ENCODE measurements around the gene DIS3L2.

DIS3L2 gene

DNA sequence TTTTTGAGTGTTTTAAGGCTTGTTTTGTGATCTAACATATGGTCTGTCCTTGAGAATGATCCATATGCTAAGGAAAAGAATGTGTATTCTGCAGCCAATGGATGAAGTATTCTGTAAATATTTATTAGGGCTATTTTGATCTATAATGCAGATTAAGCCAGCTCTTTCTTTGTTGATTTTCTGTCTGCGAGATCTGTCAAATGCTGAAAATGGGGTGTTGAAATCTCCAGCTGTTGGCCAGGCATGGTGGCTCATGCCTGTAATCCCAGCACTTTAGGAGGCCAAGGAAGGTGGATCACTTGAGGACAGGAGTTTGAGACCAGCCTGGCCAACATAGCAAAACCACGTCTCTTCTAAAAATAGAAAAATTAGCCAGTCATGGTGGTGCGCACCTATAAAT is 132.7 kb downstream of the DIS3L2 start:
- Histone ChIP-seq H3K4me1 (ENCODE audit: insufficient read depth, low read length, poor library complexity, severe bottlenecking) (peaks cover 10% of the 10 kb centered on the region), H2AFZ (ENCODE audit: low read length) (no peak overlapping the region), H3K4me3 (ENCODE audit: low read length, poor library complexity, severe bottlenecking) (no peak overlapping the region), H3K79me2 (ENCODE audit: insufficient read depth, low read length) (0 out of 2 replicates have a peak, but pooled peaks cover 3% of the 10 kb centered on the region), H3K36me3 (ENCODE audit: insufficient read depth, low read length) (peaks cover 23% of the 10 kb centered on the region; the same call in 1 of the 2 replicates), H3K4me2 (ENCODE audit: low read depth, low read length, poor library complexity, severe bottlenecking) (no peak overlapping the region), H3K9me2 (replicated peaks; ENCODE audit: low read depth, low read length) (no peaks in the 10 kb centered on the region), H3K27me3 (ENCODE audit: insufficient read depth, low read length, poor library complexity, severe bottlenecking) (no peaks in the 10 kb centered on the region), H3K9ac (ENCODE audit: low read depth, low read length, poor library complexity, severe bottlenecking) (no peak overlapping the region), H4K20me1 (ENCODE audit: insufficient read depth, low read length, poor library complexity, severe bottlenecking) (no peaks in the 10 kb centered on the region), H3K9me3 (ENCODE audit: insufficient read depth, low read depth, low read length) (peaks cover 13% of the 10 kb centered on the region; the same call in 1 of the 2 replicates), H3F3A (ENCODE audit: low read depth) (no peaks in the 10 kb centered on the region)
- no peak for TF ChIP-seq EZH2phosphoT487 (IDR thresholded peaks at IDR 0.05; ENCODE audit: borderline replicate concordance)
- TF ChIP-seq CTCF (conservative IDR thresholded peaks at IDR 0.05; ENCODE audit: low read length): no peak

GRCh38 chr2:232094883-232095282 is 133.4 kb downstream of the DIS3L2 start:
- Histone ChIP-seq H3K9me3 (ENCODE audit: insufficient read depth, low read depth, low read length) (peaks cover 13% of the 10 kb centered on the region; the same call in 1 of the 2 replicates), H3K79me2 (ENCODE audit: insufficient read depth, low read length) (0 out of 2 replicates have a peak, but pooled peaks cover 5% of the 10 kb centered on the region), H3K4me2 (ENCODE audit: low read depth, low read length, poor library complexity, severe bottlenecking) (no peak overlapping the region), H3K4me3 (ENCODE audit: low read length, poor library complexity, severe bottlenecking) (no peak overlapping the region), H3K27me3 (ENCODE audit: insufficient read depth, low read length, poor library complexity, severe bottlenecking) (no peaks in the 10 kb centered on the region), H3K9me2 (replicated peaks; ENCODE audit: low read depth, low read length) (no peaks in the 10 kb centered on the region), H3K36me3 (ENCODE audit: insufficient read depth, low read length) (peaks cover 18% of the 10 kb centered on the region; the same call in 1 of the 2 replicates), H3F3A (ENCODE audit: low read depth) (no peaks in the 10 kb centered on the region), H2AFZ (ENCODE audit: low read length) (no peak overlapping the region), H4K20me1 (ENCODE audit: insufficient read depth, low read length, poor library complexity, severe bottlenecking) (no peaks in the 10 kb centered on the region), H3K4me1 (ENCODE audit: insufficient read depth, low read length, poor library complexity, severe bottlenecking) (peaks cover 10% of the 10 kb centered on the region), H3K9ac (ENCODE audit: low read depth, low read length, poor library complexity, severe bottlenecking) (no peak overlapping the region)
- TF ChIP-seq EZH2phosphoT487 (IDR thresholded peaks at IDR 0.05; ENCODE audit: borderline replicate concordance): no peak

GRCh38 chr2:232097260-232097659 is 135.7 kb downstream of the DIS3L2 start:
- no peak overlapping the region for H2AFZ ChIP-seq (ENCODE audit: low read length)
- no peak overlapping the region for H3K4me3 ChIP-seq (ENCODE audit: low read length, poor library complexity, severe bottlenecking)
- H3K9ac ChIP-seq (ENCODE audit: low read depth, low read length, poor library complexity, severe bottlenecking): no peak overlapping the region
- H3K4me1 ChIP-seq (ENCODE audit: insufficient read depth, low read length, poor library complexity, severe bottlenecking): peaks cover 10% of the 10 kb centered on the region
- H3F3A ChIP-seq (ENCODE audit: low read depth): no peaks in the 10 kb centered on the region
- H3K27me3 ChIP-seq (ENCODE audit: insufficient read depth, low read length, poor library complexity, severe bottlenecking): no peaks in the 10 kb centered on the region
- no peaks in the 10 kb centered on the region for H4K20me1 ChIP-seq (ENCODE audit: insufficient read depth, low read length, poor library complexity, severe bottlenecking)
- peak overlapping the region; percentile 6 for H3K4me2 ChIP-seq (ENCODE audit: low read depth, low read length, poor library complexity, severe bottlenecking)
- no peaks in the 10 kb centered on the region for H3K9me2 ChIP-seq (replicated peaks; ENCODE audit: low read depth, low read length)
- H3K9me3 ChIP-seq (ENCODE audit: insufficient read depth, low read depth, low read length): peaks cover 13% of the 10 kb centered on the region; the same call in 1 of the 2 replicates
- 0 out of 2 replicates have a peak, but pooled peaks cover 5% of the 10 kb centered on the region for H3K79me2 ChIP-seq (ENCODE audit: insufficient read depth, low read length)
- H3K36me3 ChIP-seq (ENCODE audit: insufficient read depth, low read length): peaks cover 17% of the 10 kb centered on the region; the same call in 1 of the 2 replicates
- TF ChIP-seq CTCF (conservative IDR thresholded peaks at IDR 0.05; ENCODE audit: low read length): no peak
- no peak for TF ChIP-seq EZH2phosphoT487 (IDR thresholded peaks at IDR 0.05; ENCODE audit: borderline replicate concordance)

- no peaks in the 10 kb centered on the region for H3K9me2 ChIP-seq (replicated peaks; ENCODE audit: low read depth, low read length)
- 0 out of 2 replicates have a peak, but pooled peaks cover 5% of the 10 kb centered on the region for H3K79me2 ChIP-seq (ENCODE audit: insufficient read depth, low read length)
- TF ChIP-seq CTCF (conservative IDR thresholded peaks at IDR 0.05; ENCODE audit: low read length) (no peak), EZH2phosphoT487 (IDR thresholded peaks at IDR 0.05; ENCODE audit: borderline replicate concordance) (no peak)
- H3K27me3 ChIP-seq (ENCODE audit: insufficient read depth, low read length, poor library complexity, severe bottlenecking): no peaks in the 10 kb centered on the region
- no peak overlapping the region for H3K4me3 ChIP-seq (ENCODE audit: low read length, poor library complexity, severe bottlenecking)
- H4K20me1 ChIP-seq (ENCODE audit: insufficient read depth, low read length, poor library complexity, severe bottlenecking): no peaks in the 10 kb centered on the region
- H3K9ac ChIP-seq (ENCODE audit: low read depth, low read length, poor library complexity, severe bottlenecking): no peak overlapping the region
- no peaks in the 10 kb centered on the region for H3F3A ChIP-seq (ENCODE audit: low read depth)
- peaks cover 13% of the 10 kb centered on the region; the same call in 1 of the 2 replicates for H3K9me3 ChIP-seq (ENCODE audit: insufficient read depth, low read depth, low read length)
- no peak overlapping the region for H2AFZ ChIP-seq (ENCODE audit: low read length)
- H3K4me2 ChIP-seq (ENCODE audit: low read depth, low read length, poor library complexity, severe bottlenecking): peak overlapping the region; percentile 6
- peaks cover 17% of the 10 kb centered on the region; the same call in 1 of the 2 replicates for H3K36me3 ChIP-seq (ENCODE audit: insufficient read depth, low read length)
- peaks cover 10% of the 10 kb centered on the region for H3K4me1 ChIP-seq (ENCODE audit: insufficient read depth, low read length, poor library complexity, severe bottlenecking)
These were observed 136.2 kb downstream of the DIS3L2 start for GRCh38 chr2:232097758-232098157.
